ENCODE data around the gene RAB5A.

- no peak for TF ChIP-seq EZH2phosphoT487 (IDR thresholded peaks at IDR 0.05; ENCODE audit: unreplicated experiment)
- no peak for TF ChIP-seq CTCF (conservative IDR thresholded peaks at IDR 0.05; ENCODE audit: low read depth in 2 of 2)
- TF ChIP-seq EZH2 (IDR thresholded peaks at IDR 0.05; ENCODE audit: low read depth, unreplicated experiment): no peak
- TF ChIP-seq REST (IDR thresholded peaks at IDR 0.05; ENCODE audit: unreplicated experiment): no peak
- TF ChIP-seq NANOG (IDR thresholded peaks at IDR 0.05; ENCODE audit: borderline replicate concordance): no peak
- no peak for TF ChIP-seq POLR2AphosphoS5 (IDR thresholded peaks at IDR 0.05; ENCODE audit: low read depth)
- TF ChIP-seq JUNB (IDR thresholded peaks at IDR 0.05; ENCODE audit: unreplicated experiment): no peak
- no peak for TF ChIP-seq STAT1 (IDR thresholded peaks at IDR 0.05; ENCODE audit: unreplicated experiment)
Measured at GRCh38 chr3:19961960-19962359, 15.1 kb downstream of the RAB5A start.

Measured in GM23338 (cell line).